Brain microvascular endothelial cell (primary cell): ENCODE results near the gene TSPAN32.

Experiments
- DNase-seq: peaks from one replicate; pipeline ENCODE4 v3.0.0-alpha.2; 2020
- H3K27ac ChIP-seq: fragments of 250-450 bp; sonication (Bioruptor Pico); 2 replicates; pipeline ENCODE4 v1.5.1; 2020; ENCODE audit warnings: mild to moderate bottlenecking, moderate library complexity
- H3K27me3 ChIP-seq: fragments of 250-450 bp; sonication (Bioruptor Pico); replicated peaks from 2 replicates; pipeline ENCODE4 v1.5.1; 2020; ENCODE audit warnings: mild to moderate bottlenecking
- H3K36me3 ChIP-seq: fragments of 250-450 bp; sonication (Bioruptor Pico); replicated peaks from 2 replicates; pipeline ENCODE4 v1.5.1; 2020; ENCODE audit warnings: mild to moderate bottlenecking
- H3K4me3 ChIP-seq: 2 replicates; pipeline ENCODE4 v1.5.1; 2011; ENCODE audit warnings: low read depth, mild to moderate bottlenecking, control low read depth, low read length, moderate library complexity
- in situ Hi-C: cut with HindIII; loops from 2 replicates; pipeline ENCODE4 v1.10.0; 2017; ENCODE audit warnings: low sequenced_read_pairs, low pct_ligation_motif_present
- TF ChIP-seq, protein P1 (sequence below): IDR thresholded peaks from 2 replicates; pipeline ENCODE4 v1.5.1; 2011; ENCODE audit warnings: low read depth, mild to moderate bottlenecking, moderate library complexity, low read length, control low read depth, inconsistent platforms; ENCODE audit errors: missing control alignments

The TSPAN32 gene

DNA sequence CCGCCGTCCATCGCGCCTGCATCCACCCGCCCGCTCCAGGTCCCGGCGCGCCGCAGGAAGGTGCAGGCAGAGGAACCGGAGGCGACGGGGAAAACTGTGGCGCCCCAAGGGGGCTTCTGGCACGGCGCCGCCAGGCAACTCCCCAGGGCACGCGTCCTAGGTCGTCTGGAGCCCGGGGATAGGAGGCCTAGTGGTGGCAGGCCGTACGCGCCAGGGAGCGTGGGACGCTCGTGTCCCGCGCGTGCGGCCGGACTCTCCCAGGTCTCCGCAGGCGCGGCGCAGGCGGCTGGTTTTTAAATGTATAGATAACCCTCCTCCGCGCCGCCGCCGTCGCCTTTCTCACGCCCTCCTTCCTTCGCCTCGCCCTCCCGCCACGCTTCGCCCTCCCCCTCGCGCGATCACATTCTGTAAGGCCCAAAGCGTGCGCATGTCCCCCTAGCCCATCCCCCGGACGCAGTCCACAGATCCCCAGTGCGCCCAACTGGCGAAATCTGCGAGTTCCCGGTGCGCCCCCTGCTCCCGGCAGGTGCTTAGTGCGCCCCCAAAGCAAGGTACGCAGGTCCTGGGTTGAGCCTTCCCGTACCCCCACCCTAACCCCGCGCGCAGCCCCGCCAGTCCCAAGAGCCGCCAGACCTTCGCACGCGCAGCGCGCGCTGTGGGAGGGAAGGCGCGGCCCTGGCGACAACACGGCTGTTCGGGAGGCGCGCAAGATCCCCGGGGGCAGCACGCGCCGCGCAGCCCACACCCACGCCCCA is 31.3 kb upstream of the TSPAN32 start, which contains the start of gene ASCL2:
ASCL2 (minus strand) TSS at position 267 of the 755 bp plus-strand sequence; CDS start at position 11, 256 bp downstream.
- in situ Hi-C loops = no loop called here
- TF ChIP-seq, protein P1, sequence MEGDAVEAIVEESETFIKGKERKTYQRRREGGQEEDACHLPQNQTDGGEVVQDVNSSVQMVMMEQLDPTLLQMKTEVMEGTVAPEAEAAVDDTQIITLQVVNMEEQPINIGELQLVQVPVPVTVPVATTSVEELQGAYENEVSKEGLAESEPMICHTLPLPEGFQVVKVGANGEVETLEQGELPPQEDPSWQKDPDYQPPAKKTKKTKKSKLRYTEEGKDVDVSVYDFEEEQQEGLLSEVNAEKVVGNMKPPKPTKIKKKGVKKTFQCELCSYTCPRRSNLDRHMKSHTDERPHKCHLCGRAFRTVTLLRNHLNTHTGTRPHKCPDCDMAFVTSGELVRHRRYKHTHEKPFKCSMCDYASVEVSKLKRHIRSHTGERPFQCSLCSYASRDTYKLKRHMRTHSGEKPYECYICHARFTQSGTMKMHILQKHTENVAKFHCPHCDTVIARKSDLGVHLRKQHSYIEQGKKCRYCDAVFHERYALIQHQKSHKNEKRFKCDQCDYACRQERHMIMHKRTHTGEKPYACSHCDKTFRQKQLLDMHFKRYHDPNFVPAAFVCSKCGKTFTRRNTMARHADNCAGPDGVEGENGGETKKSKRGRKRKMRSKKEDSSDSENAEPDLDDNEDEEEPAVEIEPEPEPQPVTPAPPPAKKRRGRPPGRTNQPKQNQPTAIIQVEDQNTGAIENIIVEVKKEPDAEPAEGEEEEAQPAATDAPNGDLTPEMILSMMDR = no peak
- DNase-seq = no peak
- Histone ChIP-seq H3K4me3 (no peak within 1 kb of the TSS), H3K36me3 (no peaks in the 10 kb centered on the region), H3K27me3 (peaks cover 68% of the 10 kb centered on the region), H3K27ac (no peak within 1 kb of the TSS)

DNA sequence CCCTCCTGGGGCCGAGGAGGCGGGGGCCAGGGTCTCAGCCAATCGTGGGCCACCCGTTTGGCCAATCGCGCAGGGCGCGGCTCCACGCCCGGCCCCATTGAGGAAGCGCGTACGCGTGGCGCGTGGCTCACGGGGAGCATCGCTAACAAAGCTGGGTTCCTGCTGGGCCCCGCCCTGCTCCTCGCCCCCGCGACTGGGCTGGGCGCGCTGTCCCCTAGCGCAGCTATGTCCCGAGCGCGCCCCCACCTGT is 30.8 kb upstream of the TSPAN32 start:
- H3K36me3 ChIP-seq = no peaks in the 10 kb centered on the region
- in situ Hi-C loops = no loop called here
- H3K27me3 ChIP-seq = peaks cover 68% of the 10 kb centered on the region

DNA sequence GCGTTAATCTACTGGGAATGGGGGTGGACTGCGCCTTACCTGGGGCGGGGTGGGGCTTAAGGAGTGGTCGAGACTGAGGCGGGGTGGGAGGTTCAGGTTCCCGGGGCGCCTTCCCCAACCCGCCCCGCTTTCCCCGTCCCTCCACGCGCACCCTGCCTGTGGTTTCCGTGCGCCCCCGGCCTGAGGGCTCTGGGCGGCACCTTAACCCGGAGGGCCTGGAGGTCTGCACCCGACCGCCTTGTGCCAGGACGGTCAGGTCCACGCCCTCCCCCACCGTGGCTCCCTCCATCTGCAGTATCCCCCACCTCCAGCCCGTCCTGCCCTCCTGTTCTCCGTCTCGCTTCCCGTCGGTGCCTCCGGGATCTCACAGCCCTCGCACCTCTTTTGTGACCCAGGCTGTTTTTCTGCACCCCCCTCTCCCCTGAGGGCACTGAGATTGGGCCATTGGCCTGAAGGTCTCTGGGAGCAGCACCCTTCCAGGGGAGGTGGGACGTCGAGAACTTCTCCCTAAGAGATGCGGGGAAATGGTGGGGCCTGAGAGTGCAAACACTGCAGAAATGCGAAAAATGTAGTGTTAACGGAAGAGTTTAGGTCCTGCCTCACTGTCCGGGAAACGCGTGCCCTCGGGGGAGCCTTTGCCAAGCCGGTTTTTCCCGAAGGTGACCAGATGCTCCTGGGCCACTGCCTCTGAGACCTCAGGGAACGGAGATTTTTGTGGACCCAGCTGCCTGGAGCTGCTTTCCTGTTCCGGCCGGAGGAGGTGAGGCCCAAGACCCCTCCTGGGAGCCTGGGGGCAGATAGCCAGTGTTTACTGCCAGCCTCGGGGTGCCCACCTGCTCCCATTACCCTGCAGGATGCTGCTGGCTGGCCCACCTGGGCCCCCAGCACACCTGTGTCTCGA is 30.2 kb upstream of the TSPAN32 start:
- H3K4me3 ChIP-seq = no peak overlapping the region
- TF ChIP-seq, protein P1 = no peak
- H3K27ac ChIP-seq = no peak overlapping the region
- no peaks in the 10 kb centered on the region for H3K36me3 ChIP-seq
- no peak for DNase-seq
- peaks cover 68% of the 10 kb centered on the region for H3K27me3 ChIP-seq
- in situ Hi-C loops = no loop called here

More for the DNA sequence above, 30.8 kb upstream of the TSPAN32 start:
- TF ChIP-seq, protein P1 = no peak
- H3K4me3 ChIP-seq = no peak overlapping the region
- no peak for DNase-seq
- no peak overlapping the region for H3K27ac ChIP-seq

DNA sequence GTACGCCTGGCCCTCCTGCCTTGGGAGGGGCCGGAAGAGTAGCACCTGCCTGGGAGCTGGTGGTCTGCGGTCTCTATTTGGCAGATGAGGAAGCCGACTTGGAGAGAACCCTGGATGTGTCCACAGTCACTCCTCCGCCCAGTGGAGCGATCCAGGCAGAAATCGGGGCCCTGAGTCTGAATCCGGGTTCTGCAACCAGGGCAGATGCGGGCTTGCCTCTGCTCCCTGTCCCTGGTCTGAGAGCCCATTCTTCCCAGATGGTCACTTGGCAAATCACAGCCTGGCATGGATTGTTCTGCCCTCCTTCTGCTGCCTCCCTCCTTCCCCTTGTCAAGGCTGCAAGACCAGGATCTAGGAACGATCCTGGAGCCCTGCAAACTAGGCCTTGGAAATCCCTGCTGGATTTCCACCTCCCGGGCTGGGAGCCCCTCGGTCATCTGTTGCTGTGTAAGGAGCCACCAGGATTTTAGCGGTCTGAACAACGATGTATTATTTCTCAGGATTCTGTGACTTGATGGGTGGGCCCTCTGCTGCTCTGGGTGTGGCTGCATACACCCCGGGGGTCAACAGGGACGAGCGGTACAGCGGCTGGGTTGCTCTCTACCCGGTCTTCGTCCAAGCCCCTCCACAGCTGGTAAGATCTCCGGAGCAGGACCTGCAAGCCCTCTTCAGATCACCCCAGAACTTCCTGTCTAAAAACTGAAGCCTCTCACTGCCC is 29.4 kb upstream of the TSPAN32 start:
- in situ Hi-C loops = no loop called here
- no peak for DNase-seq
- H3K4me3 ChIP-seq = no peak overlapping the region
- peaks cover 65% of the 10 kb centered on the region for H3K27me3 ChIP-seq
- H3K36me3 ChIP-seq = no peaks in the 10 kb centered on the region
- no peak overlapping the region for H3K27ac ChIP-seq
- TF ChIP-seq, protein P1 = no peak

DNA sequence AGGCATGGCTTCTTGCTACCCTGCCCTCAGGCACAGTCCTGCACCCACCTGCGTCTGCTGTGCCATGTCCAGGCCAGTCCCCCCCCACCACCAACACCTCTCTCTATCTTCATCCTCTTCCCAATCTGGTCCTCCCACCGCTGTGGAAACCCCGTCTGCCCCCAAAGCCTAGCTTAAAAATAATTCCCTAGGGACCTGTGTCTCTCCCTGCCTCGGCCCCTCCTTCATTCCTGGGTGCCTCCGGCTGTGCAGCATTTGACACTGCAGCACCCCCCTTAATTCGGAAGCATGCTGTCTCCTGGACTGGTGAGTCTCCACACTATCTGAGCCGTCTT is 28.9 kb upstream of the TSPAN32 start:
- TF ChIP-seq, protein P1 = no peak
- Histone ChIP-seq H3K27ac (no peak overlapping the region), H3K36me3 (no peaks in the 10 kb centered on the region), H3K4me3 (no peak overlapping the region), H3K27me3 (peaks cover 65% of the 10 kb centered on the region)
- in situ Hi-C loops = no loop called here
- no peak for DNase-seq
